GM12891 (cell line): ENCODE results near the gene SORCS2.

Source experiments
- DNase-seq: peaks from one replicate; pipeline ENCODE4 v3.0.0; 2011; ENCODE audit warnings: low spot score; ENCODE audit not compliant: insufficient read length
- FAIRE-seq: peaks from 2 replicates; lab custom pipeline; 2011; peaks lifted over from hg19 to GRCh38; lab: Jason Lieb, UNC
- PAX5 ChIP-seq: IDR thresholded peaks from 2 replicates; pipeline ENCODE4 v1.6.1; 2011; ENCODE audit warnings: low read length, moderate library complexity, mild to moderate bottlenecking; ENCODE audit not compliant: insufficient read depth, severe bottlenecking
- POLR2A ChIP-seq: IDR thresholded peaks from 2 replicates; pipeline ENCODE4 v1.6.1; 2011; ENCODE audit warnings: low read depth, low read length, control low read depth
- POLR2AphosphoS5 ChIP-seq: IDR thresholded peaks from 2 replicates; pipeline ENCODE4 v1.6.1; 2011; ENCODE audit warnings: low read depth, low read length, control low read depth
- POU2F2 ChIP-seq: IDR thresholded peaks from 2 replicates; pipeline ENCODE4 v1.6.1; 2011; ENCODE audit warnings: low read depth, mild to moderate bottlenecking, control low read depth, low read length, moderate library complexity
- SPI1 ChIP-seq: IDR thresholded peaks from 2 replicates; pipeline ENCODE4 v1.6.1; 2011; ENCODE audit warnings: low read depth, low read length, control low read depth
- TAF1 ChIP-seq: IDR thresholded peaks from 2 replicates; pipeline ENCODE4 v1.6.1; 2011; ENCODE audit warnings: low read depth, low read length, control low read depth

The SORCS2 gene

GRCh38 chr4:7306021-7306965 lies 114.0 kb downstream of the SORCS2 start:
- FAIRE-seq (no peak), DNase-seq (no peak)
- TF ChIP-seq POU2F2 (no peak), SPI1 (no peak), TAF1 (no peak), POLR2A (no peak), PAX5 (no peak), POLR2AphosphoS5 (no peak)

GRCh38 chr4:7306986-7307385 lies 114.6 kb downstream of the SORCS2 start:
- FAIRE-seq = no peak
- no peak for TF ChIP-seq POLR2A

GRCh38 chr4:7307394-7308099 lies 115.2 kb downstream of the SORCS2 start:
- TF ChIP-seq PAX5 (no peak), POU2F2 (no peak), TAF1 (no peak), POLR2A (no peak), SPI1 (no peak), POLR2AphosphoS5 (no peak)
- FAIRE-seq = no peak
- no peak for DNase-seq

More at GRCh38 chr4:7306986-7307385, 114.6 kb downstream of the SORCS2 start:
- DNase-seq = no peak

GRCh38 chr4:7309181-7309580 lies 116.8 kb downstream of the SORCS2 start:
- TF ChIP-seq PAX5 (no peak), SPI1 (no peak), POLR2AphosphoS5 (no peak), POLR2A (no peak), TAF1 (no peak), POU2F2 (no peak)
- no peak for FAIRE-seq
- no peak for DNase-seq

GRCh38 chr4:7309636-7310390 lies 117.5 kb downstream of the SORCS2 start:
- TF ChIP-seq TAF1 (no peak), POLR2A (no peak), PAX5 (no peak), POU2F2 (no peak), POLR2AphosphoS5 (no peak)
- DNase-seq = no peak
- no peak for FAIRE-seq

GRCh38 chr4:7310451-7310850 lies 118.1 kb downstream of the SORCS2 start:
- TF ChIP-seq POU2F2 = no peak
- TF ChIP-seq POLR2A = no peak
- TF ChIP-seq POLR2AphosphoS5 = no peak
- no peak for TF ChIP-seq SPI1
- TF ChIP-seq TAF1 = no peak
- TF ChIP-seq PAX5 = no peak
- FAIRE-seq (no peak), DNase-seq (no peak)

- TF ChIP-seq POU2F2 (no peak), PAX5 (no peak)
- DNase-seq = no peak
- FAIRE-seq = no peak
Observed at GRCh38 chr4:7311205-7311604, 118.9 kb downstream of the SORCS2 start.

GRCh38 chr4:7312691-7313090 lies 120.4 kb downstream of the SORCS2 start:
- FAIRE-seq (no peak), DNase-seq (no peak)
- TF ChIP-seq PAX5 = no peak
- TF ChIP-seq TAF1 = no peak
- TF ChIP-seq POLR2AphosphoS5 = no peak
- TF ChIP-seq POU2F2 = no peak
- no peak for TF ChIP-seq SPI1
- TF ChIP-seq POLR2A = no peak

GRCh38 chr4:7313347-7313811 lies 121.0 kb downstream of the SORCS2 start:
- DNase-seq (no peak), FAIRE-seq (no peak)
- TF ChIP-seq TAF1 = no peak
- no peak for TF ChIP-seq PAX5
- TF ChIP-seq POLR2A = no peak
- TF ChIP-seq POU2F2 = no peak
- TF ChIP-seq SPI1 = no peak
- no peak for TF ChIP-seq POLR2AphosphoS5
